Putamen (tissue), 1 donor: ENCODE measurements around the gene LRIG3.
"Not testable (repeated sequence)": the region's sequence is repeated elsewhere in the genome, so short reads cannot be mapped to it uniquely, and the experiment has no call there.

Experiments
- DNase-seq: peaks from one replicate; pipeline ENCODE4 v3.0.0-alpha.2; 2016; ENCODE audit warnings: low spot score

The LRIG3 gene

GRCh38 chr12:58930770-58931324 is 10.5 kb upstream of the LRIG3 start:
- no peak for DNase-seq

DNA sequence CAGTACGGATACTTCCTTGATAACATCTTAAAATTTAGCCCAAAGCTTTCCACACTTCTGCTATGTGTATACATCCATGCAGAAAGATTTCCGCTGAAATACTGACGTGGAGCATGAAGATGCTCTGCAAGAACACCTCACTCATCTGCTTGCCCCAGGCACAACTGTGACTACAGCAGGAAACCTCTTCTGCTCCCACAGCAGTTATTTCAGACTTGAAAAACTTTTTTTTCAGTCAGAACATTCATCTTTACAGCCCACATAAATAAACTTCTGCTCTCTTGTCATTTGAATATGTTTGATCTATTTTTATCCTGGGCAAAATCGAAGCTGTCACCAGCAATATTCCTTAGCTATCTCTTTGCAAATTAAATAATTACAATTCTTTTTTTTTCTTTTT is 6.8 kb upstream of the LRIG3 start:
- DNase-seq = peak; percentile 44

GRCh38 chr12:58926586-58926985 is 6.3 kb upstream of the LRIG3 start:
- no peak for DNase-seq

DNA sequence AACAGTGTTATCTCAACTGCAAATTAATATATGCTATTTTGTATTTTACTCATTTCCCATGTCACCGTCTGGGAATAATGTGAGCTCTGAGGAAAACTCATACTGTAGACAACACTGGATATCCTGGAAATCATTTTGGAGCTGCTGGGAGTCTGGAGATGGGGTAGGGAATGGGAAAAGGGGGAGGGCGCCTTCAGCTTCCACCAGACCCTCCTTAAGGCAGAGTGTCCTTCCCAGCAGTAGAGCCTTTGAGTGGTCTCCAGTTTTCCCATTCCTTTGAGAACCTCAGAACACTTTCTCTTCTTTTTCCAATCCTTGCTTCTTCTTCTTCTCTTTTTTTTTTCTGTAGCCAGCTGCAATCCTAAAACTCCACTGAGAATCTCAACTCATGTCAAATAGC is 5.4 kb upstream of the LRIG3 start:
- DNase-seq = no peak

DNA sequence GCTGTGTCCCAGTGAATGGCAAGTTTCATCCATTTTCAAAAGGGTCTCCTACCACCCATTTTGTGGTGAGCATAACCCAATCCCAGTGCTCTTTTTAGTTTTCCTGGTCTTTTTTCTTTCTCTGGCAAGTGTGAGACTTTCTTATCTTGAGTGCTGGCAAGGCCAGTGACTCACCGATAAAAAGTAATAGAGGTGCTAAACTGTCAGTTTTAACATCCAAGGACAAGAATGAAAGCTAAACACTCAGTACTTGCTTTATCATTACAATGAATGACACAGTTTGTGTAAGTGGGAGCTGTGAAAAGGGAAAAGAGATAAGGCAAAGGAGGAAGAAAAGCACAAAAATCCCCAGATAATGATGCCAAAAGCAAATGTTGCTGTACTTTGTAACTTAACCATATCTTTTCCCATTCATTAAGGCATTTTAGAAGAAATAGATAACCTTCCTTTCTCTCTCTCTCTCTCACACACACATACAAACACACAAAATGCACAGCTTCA is 4.9 kb upstream of the LRIG3 start:
- DNase-seq = no peak

- DNase-seq = no peak
Observed at GRCh38 chr12:58924652-58925051, 4.3 kb upstream of the LRIG3 start.

GRCh38 chr12:58923781-58924180 is 3.5 kb upstream of the LRIG3 start:
- DNase-seq = no peak

DNA sequence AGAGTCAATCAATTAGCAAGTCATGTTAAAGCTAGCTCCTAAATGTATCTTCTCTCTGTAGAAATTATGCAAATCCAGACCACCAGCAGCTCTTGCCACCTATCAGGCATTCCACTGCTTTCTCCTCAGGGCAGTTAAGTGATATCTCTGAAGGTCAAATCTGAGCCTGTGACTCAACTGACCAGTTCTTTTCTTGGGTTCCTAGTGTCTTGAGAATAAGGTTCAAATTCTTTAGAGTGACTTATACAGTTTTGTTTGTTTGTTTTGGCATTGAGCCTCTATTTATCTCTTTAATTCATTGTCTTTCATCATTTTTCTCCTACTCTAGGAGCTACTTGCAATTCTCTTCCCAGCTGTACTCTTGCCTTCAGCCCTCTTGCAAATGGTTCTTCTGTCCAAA is 2.5 kb upstream of the LRIG3 start:
- DNase-seq = no peak

DNA sequence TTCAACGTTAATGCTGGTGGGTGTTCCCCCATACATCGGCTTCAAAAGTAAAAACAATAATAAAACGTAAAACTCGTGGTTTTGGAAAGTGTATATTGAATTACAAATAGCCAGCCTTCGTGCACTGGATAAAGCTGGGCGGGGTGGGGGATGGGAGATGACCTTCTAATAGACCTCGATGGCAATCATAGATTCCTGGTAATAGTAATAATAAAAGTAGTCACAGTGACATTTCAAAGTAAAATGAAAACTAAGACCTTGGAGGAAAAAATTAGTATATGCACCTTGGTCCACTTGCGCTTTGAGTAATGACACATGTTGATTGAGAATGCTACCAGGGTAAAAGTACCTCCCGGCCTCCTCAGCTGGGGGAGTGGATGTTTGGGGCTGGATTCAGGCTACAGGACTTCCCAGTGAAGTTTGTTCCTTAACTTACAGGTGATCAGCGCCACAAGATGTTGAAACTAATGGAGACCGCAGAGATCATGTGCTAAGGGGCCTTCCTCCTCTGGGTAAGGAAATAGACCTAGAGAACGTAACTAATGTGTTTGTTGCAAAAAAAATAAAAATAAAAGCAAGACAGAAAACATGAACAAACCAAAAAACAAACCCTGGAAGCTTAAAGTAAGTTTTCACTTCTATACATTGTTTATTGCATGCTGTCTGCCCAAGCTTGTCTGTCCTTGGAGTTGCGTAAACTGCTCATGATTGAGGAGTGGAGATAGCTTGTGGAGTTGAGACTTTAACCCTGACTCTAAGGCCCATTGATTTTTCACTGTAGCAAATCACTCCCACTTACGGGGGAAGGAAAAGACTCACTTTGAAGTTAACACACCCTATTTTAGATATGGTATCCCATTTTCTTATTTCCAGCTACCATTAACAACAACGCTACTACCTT is 907 bp upstream of the LRIG3 start:
- DNase-seq = no peak

GRCh38 chr12:58919231-58920101 is 838 bp downstream of the LRIG3 start:
- DNase-seq = peak; percentile 39

GRCh38 chr12:58918469-58918844 is 1.8 kb downstream of the LRIG3 start:
- DNase-seq = no peak

GRCh38 chr12:58917699-58918468 is 2.4 kb downstream of the LRIG3 start:
- DNase-seq = no peak

- no peak for DNase-seq
Observed at GRCh38 chr12:58916921-58917511, 3.3 kb downstream of the LRIG3 start.

GRCh38 chr12:58916161-58916621 is 4.1 kb downstream of the LRIG3 start:
- no peak for DNase-seq

DNA sequence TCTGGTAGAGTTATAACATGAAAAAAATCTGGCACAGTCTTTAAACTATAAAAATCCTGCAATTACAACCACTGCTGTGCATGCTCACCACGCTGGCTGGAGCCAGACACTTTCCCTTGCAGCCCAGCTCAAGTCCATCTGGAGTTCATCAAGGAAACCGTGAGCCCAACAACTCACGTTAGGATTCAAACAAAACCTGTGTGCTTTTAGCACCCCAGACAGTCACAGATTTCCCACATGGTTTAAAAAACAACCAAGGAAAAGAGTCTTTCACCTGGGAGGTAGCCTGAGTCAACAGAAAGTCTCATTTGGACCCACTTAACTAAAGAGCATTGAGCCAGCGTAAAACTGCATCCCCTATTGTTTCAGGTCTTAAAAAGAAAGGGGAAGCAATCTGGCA is 4.7 kb downstream of the LRIG3 start:
- no peak for DNase-seq

GRCh38 chr12:58915037-58915436 is 5.3 kb downstream of the LRIG3 start:
- DNase-seq = no peak

DNA sequence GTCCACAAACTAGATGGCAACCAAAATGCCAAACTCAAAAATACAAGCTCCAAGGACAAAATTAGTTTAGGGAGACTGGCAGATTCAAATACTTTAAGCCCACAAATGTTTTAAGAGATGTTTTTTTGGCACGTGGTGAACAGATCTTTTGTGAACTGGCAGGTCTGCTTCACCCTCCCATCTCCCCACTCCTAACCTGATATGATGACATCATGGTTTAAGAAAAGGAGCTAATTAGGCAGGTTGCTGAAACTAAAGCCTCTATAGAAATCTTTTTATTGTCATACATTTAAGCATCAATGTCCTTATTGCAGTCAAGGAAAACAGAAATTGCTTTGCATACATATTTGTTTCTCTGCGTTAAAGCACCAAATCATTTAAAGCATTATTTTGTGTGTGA is 5.8 kb downstream of the LRIG3 start:
- DNase-seq = no peak

GRCh38 chr12:58907391-58907790 is 12.9 kb downstream of the LRIG3 start:
- DNase-seq = no peak

GRCh38 chr12:58906917-58907316 is 13.4 kb downstream of the LRIG3 start:
- DNase-seq = no peak

DNA sequence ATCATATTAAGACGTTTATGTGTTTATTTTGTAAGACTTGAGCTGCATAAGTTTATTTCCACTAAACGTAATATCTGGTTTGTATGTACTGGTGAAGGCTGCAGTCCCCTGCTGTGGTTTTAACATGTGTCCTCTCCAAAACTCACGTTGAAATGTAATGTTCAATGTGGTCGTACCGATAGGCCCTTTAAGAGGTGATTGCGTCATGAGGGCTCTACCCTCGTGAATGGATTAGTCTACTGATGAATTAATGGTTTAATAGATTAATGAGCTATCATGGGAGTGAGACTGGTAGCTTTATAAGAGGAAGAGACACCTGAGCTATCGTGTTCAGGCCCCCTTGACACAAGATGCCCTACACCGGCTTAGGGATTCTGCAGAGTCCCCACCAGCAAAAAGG is 14.9 kb downstream of the LRIG3 start:
- DNase-seq = no peak

DNA sequence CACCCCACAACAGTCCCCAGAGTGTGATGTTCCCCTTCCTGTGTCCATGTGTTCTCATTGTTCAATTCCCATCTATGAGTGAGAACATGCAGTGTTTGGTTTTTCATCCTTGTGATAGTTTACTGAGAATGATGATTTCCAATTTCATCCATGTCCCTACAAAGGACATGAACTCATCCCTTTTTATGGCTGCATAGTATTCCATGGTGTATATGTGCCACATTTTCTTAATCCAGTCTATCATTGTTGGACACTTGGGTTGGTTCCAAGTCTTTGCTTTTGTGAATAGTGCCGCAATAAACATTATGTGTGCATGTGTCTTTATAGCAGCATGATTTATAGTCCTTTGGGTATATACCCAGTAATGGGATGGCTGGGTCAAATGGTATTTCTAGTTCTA is 17.6 kb downstream of the LRIG3 start:
- DNase-seq = not testable (repeated sequence)
